GM19395 (cell line): ENCODE measurements around the gene CDK14.

ENCODE experiments used
- ATAC-seq: cut with Tn5 transposase; IDR thresholded peaks from one replicate; pipeline ENCODE4 v1.9.1; 2021; ENCODE audit warnings: mild to moderate bottlenecking, moderate library complexity; ENCODE audit not compliant: unreplicated experiment

CDK14 gene

DNA sequence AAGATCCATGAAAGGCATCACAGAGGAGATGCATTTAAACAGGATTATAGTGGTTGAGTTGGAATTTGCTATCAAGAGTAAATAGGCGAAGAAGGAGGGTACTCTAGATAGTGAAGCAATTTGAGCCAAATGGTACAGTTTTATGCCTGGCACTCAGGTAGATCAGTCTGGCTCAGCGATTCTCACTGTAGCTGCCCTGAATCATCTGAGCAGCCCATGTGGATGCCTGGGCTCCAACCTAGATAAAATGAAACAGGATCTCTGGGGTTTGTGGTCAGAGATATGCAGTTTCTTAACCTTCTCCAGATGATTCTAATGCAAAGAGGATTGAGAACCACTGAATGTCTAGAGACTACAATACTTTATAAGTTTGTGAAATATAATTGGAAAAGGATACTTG, 386.1 kb downstream of the CDK14 start:
- no peak for ATAC-seq

DNA sequence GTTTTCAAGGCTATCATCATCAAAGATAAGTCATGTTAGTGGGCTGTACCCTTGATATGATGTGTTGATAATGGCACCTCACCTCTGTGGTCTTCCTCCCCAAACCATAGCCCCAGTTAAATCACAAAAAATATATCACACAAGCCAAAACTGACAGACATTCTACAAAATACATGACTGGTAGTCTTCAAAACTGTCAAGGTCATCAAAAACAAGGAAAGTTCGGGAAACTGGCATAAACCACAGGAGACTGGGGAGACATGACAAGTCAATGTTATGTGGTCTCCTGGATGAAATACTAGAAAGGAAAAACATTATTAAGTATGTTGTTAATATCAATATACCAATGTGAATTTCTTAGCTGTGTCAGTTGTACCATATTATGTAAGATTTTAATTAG, 388.6 kb downstream of the CDK14 start:
- ATAC-seq: no peak

DNA sequence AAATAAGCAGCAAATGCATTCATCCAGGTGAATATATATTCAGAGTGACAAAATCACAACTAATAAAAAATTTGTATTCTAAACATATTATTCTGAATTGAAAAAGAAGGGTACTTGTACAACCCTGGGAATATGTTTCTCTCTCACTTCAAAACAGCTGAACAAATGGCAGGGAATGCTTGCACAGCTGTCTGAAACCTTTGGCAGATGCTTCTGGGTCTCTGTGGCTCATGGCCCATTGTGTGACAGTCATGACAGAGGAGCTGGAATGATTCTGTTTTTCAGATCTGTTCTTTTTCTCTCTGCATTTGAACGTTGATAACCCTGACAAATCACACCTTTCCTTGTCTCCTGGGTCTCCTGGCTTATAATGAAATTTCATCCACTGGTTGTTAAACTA, 392.4 kb downstream of the CDK14 start:
- no peak for ATAC-seq

DNA sequence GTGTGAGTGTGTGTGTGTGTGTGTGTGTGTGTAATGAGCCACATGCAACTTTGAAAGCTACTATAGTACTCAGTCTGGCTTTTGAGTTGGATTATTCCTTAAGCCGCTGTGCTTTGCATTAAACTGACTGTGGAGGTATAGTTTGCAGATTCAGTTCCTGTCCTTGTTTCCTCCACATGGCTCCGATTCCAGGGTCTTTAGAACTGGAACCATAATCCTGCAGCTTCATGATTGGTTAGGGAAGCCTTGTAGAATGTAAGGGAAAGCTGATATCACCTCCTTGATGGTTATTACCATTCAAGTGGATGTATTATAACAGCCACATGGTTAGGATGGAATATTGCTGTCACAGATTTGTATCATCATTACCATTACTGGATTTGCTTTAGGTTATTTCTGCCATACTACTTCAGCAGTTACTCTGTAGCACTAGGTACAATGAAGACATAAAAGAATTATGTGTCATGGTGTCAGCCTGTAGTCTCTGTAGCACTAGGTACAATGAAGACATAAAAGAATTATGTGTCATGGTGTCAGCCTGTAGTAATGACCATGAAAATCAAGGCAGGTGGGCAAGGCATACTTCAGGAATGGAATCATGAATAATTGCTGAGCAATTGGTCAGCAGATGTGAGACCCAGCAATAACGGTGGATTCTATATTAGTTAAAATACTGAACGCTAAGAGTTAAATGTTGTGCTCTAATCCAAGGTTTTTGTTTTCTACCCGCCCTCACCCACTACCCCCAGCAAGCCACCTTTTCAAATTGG, 393.1 kb downstream of the CDK14 start:
- ATAC-seq: no peak

DNA sequence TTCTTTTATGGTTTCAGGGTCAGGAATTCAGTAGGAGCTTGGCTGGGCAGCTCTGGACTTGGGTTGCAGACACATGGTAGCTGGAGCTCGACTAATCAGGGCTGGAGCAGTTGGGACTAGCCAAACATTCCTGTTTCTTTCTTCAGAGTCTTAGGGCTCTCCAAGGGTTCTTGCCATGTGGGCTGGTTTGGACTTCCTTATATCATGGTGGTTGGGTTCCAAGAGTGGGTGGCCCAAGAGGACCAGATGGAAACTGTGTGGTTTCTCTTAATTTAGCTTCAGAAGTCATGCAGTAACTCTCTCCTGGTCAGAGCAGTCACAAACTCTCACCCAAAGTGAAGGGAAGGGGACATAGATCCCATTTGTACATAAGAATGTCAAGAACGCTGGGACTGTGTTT, 398.0 kb downstream of the CDK14 start:
- ATAC-seq: no peak

DNA sequence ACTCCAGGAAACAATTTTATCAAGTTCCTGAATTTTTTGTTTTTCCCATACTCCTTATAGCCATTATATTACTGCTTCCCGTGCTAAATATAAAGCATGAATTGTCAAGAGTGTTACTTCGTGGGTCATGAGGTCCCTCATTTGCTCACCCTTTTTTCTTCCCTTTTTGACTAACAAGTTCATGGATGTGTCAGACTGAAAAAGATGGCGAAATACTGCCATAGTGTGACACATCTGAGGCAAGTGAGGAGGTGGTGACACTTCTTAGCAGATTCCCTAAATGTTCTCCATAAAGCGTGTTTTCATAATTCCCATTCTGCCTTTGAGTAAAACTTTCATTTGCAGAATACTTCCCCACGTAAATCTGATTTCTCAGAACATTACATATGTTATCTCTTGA, 398.5 kb downstream of the CDK14 start:
- no peak for ATAC-seq

DNA sequence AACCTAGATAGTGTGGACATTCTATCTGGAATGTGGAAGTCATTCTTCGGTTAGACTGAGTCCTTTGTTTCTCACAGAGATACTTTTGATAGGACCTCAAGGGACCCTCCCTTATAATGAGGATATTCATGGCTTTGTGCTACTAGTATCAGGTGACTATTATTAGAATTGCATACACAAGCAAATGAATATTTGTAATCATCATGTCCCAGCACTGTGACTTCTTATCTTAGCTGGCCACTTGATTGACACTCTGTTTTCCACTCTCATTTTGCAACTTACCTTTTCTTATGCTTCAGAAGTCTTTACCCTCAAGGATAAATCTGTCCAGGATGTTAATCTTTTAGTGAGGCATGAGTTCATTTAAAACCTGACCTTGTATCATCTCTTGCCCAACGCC, 399.9 kb downstream of the CDK14 start:
- ATAC-seq: no peak

DNA sequence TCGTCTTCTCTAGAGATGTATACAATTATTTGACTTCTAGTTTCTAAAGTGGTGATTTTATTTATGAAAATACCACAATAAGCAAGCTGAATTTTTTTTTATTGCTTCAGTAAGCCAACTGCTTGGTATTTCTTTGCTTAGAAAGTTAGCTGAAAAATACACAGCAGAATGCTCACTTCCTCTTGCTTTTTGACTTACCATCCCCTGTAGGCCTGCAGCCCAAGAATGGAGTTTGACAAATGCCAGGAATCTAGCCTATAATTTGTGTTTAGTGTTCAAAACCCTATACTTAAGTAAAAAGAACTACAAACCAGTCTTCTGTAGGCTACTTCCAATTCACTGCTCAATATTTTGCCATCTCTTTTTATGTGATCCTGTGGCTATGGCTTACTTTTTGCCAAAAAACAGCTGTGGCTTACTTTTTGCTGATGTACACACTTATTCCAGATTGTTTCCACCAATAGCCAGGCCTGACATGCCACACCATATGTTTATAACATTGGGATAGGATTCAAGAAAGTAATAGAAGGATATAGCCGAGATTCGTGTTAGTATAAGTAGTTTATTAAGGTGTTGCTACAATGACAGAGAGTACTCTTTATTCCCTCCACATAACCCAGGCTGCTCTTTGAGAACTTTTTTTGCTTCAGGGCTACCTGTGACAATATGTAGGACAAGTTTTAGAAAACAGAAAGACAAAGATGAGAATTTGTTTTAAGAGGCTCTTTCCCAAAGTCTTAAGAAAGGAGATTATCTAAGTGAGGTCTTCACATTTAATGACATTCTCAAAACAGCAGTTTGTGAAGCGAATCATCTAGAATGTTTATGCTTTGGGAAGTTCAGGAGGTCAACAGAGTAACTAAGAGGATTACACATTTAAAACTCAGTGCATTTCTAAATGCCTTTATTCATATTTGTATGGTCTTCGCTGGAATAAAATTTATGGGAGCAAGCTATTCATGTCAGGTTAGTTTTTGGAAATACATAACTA, 404.2 kb downstream of the CDK14 start:
- ATAC-seq: no peak

DNA sequence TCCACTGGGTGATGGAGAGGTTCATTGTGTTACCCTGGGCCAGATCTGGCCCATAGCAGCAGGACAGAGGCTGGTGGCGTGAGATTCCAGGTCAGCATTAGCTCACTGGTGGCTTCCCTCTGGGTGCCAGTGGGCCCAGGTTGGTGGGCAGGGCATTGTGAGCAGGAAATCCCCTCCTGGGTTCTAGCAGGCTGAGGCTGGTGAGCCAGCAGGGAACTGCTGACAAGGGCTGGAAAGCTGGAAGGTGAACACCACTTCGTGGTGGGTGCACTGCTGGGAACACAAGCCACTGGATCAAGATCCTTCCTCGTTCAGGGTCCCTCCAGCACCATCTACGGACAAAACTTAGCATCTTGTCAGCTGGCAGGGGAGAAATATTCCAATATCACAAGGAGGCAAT, 408.9 kb downstream of the CDK14 start:
- ATAC-seq: no peak

DNA sequence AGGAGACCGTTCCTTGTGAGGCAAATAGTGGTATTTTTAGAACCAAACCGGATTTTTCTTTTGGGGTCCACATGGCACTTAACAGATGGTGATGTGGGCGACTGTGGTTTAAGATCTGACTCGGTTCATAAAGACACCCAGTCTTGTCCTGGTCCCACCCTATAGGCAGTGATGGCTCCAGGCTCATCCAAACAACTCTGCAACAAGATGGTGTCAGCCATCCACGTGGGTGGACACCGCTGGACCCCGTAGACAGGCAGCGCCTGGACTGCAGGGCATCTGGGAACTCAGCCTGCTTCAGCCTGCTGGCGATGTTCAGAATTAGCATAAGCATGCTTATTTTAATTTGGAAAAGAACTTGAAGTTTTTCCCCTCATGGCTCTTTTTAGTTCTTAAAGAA, 409.7 kb downstream of the CDK14 start:
- ATAC-seq: no peak

DNA sequence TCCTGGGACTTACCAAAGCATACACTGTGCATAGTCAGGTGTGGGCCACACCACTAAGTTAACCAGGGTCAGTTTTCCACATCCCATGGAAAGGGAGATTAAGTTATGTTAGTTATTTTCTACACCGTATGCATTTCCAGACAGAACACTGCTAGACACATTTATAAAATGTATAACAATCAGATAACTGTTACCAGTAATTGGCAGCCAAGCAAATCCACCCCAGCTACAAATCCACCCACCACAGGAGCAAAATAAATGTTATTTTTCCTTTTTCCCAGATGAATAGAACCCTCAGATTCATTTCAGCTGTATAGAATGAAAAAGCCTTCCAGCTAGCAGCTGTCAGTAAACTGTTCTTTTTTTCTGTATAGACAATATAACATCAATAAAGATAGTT, 411.2 kb downstream of the CDK14 start:
- no peak for ATAC-seq

DNA sequence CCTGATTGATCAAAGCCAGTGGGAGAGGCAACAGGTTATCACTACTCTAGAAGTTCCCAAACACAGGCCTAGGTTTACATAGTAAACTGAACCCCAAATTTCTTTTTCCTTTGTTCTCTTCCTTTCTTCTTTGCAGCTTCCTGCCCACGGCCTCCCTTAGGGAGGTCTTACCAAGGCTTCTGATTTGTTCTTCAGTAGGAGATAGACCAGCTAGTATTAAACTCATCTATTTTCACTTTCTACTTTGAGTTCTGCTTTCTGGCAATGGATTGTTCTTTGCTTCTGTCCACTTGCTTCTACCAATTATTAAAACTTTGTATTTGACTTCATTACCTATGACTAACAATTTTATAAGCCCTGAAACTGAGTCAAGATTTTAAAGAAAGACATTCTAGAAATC, 417.0 kb downstream of the CDK14 start:
- no peak for ATAC-seq

DNA sequence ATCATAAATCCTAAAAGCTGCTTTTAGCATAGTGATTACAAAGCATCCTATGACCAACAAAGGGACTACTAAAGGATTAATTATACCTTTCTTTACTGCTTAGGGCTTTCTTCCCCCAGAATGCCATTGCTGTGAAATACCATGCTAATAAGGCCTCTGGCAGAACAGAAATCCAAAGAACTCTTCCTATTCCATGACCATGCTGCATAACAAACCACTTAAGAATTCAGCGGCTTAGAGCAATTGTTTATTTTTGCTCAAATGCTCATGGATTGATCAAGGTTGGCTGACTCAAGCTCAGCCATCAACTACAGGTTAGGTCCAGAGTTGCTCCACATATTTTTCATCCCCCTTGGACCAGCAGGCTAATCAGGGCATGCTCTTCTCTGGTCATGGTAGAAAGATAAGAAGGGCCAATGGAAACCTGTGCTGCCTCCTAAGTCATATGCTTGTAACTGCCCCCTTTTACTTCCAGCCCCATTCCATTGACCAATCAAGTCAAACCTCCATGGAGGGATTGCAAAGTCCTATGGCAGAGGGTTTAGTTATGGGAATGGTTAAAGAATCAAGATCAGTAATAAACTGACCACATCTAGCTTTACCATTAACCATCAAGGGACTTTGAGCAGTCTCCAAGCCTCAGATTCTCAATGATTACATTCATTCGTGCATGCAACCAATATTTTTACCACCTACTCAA, 423.7 kb downstream of the CDK14 start:
- ATAC-seq: no peak

DNA sequence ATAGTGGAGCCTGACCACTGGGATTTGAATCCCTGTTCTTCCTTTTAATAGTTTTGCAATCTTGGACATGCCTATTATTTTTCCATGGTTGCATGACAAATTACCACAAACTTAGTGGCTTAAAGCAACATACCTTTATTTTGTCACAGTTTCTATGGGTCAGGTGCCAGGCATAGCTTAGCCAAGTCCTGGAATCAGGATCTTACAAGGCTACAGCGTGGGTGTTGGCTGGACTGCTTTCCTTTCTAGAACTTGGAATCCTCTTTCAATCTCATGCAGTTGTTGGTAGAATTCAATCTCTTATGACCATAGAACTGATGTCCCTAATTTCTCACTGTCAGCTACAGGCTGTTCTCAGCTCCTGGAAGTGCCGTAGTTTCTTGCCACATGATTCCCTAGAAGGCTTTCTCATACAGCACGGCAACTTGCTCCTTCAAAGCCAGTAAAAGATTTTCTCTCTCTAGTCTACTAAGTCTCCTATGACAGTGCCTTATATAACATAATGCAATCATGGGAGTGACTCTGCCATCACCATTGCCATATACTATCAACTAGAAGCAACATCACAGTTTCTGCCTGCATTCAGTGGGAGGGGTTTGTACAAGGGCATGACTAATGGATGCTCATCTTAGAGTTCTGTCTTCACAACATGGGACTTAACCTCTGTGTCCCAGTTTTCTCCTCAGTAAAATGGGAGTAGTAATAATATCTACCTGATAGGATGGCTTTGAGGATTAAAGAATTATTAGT, 424.7 kb downstream of the CDK14 start:
- ATAC-seq: no peak

DNA sequence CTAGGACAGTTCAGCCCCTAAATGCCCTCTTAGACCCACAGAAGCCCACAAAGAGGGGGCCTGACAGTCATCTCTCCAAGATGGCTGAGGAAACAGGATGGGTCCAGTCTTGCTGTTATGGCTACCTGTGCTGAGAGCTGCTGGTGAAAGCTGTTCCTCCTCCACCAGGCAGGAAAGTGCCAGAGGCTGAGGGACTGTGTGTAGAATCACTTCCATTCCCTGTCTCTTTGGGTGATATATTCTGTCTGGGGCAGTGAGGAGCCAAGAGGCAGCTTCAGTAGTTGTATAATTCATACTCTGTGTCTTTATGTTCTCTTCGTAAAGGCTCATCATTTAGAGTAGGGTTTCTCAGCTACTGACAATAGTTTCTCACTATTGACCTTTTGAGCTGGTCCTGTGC, 425.8 kb downstream of the CDK14 start:
- ATAC-seq: no peak

DNA sequence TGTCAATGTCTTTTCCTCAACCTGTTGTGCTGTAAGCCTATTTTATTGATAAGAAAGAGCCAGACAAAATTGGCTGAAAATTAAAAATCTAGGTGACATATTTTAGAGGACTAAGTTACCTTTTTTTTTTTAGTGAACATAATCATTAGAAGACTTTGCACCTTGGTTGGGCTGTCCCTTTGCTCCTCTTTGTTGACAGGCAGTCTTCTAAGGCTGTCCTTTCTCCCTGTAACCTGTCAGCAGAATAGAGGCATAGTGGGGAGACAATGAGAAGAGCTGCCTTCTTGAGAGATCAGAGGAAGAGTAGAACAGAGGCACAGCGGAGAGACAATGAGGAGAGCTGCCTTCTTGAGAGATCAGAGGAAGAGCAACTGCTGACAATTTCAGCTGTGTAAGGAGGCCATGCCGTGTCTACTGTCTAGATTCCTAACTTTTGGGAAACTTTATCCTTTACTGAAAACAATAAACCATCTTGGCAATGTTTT, 429.8 kb downstream of the CDK14 start:
- ATAC-seq: no peak

DNA sequence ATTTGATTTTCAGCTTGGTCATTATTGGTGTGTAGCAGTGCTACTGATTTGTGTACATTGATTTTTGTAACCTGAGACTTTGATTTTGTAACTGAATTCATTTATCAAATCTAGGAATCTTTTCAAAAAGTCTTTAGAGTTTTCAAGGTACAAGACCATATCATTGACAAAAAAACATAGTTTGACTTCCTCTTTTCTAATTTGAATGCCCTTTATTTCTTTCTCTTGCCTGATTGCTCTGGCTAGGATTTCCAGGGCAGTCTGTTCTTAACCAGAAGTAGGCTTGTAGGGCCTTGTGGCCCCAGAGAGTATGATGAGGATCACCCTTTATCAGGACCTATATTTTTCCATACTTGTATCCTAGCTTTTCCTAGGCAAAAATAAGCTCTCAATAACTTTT, 433.6 kb downstream of the CDK14 start:
- ATAC-seq: no peak

DNA sequence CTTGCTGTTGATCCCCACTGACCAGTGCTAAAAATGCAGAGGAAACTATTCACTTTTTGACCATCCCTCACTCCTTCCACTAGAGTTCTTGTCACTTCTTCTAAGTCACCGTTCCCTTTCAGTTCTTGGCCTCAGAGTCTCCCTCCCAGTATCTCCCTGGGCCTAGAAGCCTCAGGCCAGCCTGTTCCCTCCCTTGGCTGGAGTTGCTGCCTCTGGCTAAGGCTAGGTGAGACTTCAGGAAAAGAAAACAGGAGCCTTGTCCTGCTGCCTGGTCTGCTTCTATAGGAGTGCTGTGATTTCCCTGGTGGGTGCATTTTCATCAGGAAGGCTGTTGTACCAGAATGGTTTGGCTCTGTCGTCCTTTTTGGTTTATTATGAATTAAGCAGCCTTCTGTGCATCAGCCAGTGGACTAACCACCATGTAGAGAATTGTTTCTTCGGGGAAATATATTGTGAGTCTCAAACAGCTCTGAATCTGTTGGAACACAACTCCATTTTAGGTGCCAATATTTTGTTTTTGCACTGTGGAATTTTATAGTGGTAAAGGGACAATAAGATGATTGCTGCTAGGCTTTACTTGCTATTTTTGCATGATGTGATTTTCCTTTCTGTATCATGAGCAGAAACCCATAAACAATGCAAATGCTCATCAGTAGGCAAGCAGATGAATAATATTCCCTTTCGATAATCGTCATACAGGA, 434.7 kb downstream of the CDK14 start:
- no peak for ATAC-seq

DNA sequence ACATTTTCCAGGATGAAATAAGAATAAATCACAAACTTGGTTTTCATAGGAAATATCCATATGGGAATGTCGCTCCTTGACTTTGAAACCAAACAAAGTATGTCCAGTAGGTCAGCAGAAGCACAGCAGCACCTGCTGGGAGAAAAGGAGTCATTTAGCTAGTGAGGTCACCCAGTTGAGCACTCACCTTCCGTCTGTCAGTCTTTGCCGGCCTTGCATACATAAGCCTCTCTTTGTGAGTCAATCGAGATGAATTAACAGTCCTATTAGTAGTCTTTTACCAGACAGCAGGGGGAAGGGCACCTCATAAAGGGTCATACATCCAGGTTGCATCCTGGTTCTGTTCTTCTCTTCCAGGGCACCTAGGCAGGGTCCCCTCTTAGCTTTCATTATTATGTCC, 435.6 kb downstream of the CDK14 start:
- no peak for ATAC-seq

DNA sequence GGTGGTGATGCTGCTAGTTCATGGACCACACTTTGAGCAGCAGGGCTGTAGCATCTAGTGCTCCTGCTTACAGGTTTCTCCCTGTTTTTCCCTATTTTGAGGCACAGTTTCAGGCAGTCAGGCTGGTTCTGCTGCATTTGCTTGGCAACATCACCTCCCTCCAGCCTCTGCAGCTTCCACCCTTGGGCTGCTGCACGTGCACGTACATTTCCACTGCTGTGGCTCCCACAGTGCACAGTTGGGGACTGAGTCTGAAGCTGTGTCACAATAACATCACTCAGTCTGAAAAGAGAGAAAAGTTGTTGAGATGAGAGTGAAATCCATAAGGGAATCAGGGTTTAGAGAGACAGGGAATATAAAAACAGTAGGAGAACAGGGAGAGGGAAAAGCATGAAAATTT, 437.5 kb downstream of the CDK14 start:
- no peak for ATAC-seq
